ENCODE measurements around the gene DAAM2.

- TF ChIP-seq POLR2A (IDR thresholded peaks at IDR 0.05; ENCODE audit: low read depth, low read length) (no peak), TAF1 (IDR thresholded peaks at IDR 0.05; ENCODE audit: borderline replicate concordance, low read depth, low read length) (no peak), POLR2AphosphoS5 (IDR thresholded peaks at IDR 0.05; ENCODE audit: low read depth, low read length) (no peak)
Measured at GRCh38 chr6:39819676-39820075, 27.5 kb downstream of the DAAM2 start.
